Measurements from ENCODE around the gene CLTRN. TPM values are rescaled to one million over a fixed set of nuclear protein-coding genes. Genes with fewer than 3 reads are reported as not detected.

Gene CLTRN
- total RNA-seq, 1 experiment from 2014 or later = 1.7 TPM

DNA sequence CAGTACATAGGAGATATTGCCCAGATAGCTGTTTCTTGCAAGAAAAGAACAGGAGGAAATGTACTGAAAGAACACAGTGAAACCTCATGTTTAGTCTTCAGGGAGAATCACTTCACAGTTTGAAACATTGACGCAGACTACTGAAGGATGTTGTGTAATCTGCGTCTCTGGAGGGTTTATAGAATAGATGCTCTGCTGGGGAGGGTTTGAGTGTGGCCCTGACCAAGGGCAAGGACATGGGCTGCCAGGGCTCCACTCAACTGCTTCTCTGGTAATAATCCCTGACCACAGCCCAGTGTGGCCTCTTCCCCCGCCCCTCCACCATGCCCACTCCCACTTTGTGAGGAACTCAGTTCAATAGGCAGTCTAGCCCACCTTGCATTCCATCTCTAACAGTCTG, 48.1 kb downstream of the CLTRN start:
- no peaks in the 10 kb centered on the region for H3K27me3 ChIP-seq (replicated peaks; ENCODE audit: control insufficient read depth, insufficient read depth, low read length)
- H3K4me1 Mint-ChIP-seq (ENCODE audit: low read depth, unreplicated experiment) = no peaks in the 10 kb centered on the region
- H3K27me3 Mint-ChIP-seq (ENCODE audit: insufficient read depth, unreplicated experiment) = no peaks in the 10 kb centered on the region
- no peak overlapping the region for H3K4me3 ChIP-seq (ENCODE audit: low read depth, low read length)
- H3K27ac Mint-ChIP-seq (ENCODE audit: unreplicated experiment) = no peak overlapping the region
- DNase-seq = no peak
- TF ChIP-seq, protein P1, sequence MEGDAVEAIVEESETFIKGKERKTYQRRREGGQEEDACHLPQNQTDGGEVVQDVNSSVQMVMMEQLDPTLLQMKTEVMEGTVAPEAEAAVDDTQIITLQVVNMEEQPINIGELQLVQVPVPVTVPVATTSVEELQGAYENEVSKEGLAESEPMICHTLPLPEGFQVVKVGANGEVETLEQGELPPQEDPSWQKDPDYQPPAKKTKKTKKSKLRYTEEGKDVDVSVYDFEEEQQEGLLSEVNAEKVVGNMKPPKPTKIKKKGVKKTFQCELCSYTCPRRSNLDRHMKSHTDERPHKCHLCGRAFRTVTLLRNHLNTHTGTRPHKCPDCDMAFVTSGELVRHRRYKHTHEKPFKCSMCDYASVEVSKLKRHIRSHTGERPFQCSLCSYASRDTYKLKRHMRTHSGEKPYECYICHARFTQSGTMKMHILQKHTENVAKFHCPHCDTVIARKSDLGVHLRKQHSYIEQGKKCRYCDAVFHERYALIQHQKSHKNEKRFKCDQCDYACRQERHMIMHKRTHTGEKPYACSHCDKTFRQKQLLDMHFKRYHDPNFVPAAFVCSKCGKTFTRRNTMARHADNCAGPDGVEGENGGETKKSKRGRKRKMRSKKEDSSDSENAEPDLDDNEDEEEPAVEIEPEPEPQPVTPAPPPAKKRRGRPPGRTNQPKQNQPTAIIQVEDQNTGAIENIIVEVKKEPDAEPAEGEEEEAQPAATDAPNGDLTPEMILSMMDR (IDR thresholded peaks at IDR 0.05; ENCODE audit: insufficient read depth in 1 of 2, low read depth in 1 of 2, low read length in 1 of 2, severe bottlenecking in 1 of 2, unreplicated experiment in 1 of 2) = no peak
- no peaks in the 10 kb centered on the region for H3K36me3 ChIP-seq (ENCODE audit: control insufficient read depth, insufficient read depth, low read length)
- no peak overlapping the region for H3K4me3 Mint-ChIP-seq (ENCODE audit: unreplicated experiment)
- H3K36me3 Mint-ChIP-seq (ENCODE audit: insufficient read depth, unreplicated experiment) = no peaks in the 10 kb centered on the region
- ChIA-PET CTCF (no interaction called here), POLR2A (no interaction called here)
- no peaks in the 10 kb centered on the region for H3K9me3 Mint-ChIP-seq (ENCODE audit: unreplicated experiment)
- H3K4me1 ChIP-seq = peaks cover 9% of the 10 kb centered on the region
- H3K9me3 ChIP-seq = no peaks in the 10 kb centered on the region
- intact Hi-C loops (cut with micrococcal nuclease; ENCODE audit: unreplicated experiment) = no loop called here
- no TSS peak for BruUV-seq (replicated peaks)

DNA sequence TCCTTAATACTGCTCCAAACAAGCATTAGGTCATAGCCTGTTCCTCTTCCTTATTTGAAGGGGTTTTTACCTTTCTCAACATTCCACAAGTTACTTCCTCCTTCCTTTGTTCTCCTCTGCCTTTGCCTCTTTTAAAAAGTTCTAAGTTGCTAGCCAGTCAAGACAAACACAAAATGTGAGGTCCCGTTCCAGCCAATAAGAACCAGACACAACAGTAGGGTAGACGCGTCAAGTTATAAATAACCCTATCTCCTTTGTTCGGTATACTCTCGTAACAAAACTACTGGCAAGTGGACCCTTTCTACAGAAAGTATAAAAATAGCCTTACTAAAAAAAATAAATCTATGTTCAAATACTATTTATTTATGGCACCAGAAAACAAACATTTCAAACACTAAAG, 57.5 kb downstream of the CLTRN start:
- no peaks in the 10 kb centered on the region for H3K27me3 ChIP-seq (replicated peaks; ENCODE audit: control insufficient read depth, insufficient read depth, low read length)
- CTCF ChIA-PET = no interaction called here
- DNase-seq = no peak
- H3K36me3 Mint-ChIP-seq (ENCODE audit: insufficient read depth, unreplicated experiment) = no peaks in the 10 kb centered on the region
- H3K4me1 ChIP-seq = peaks cover 12% of the 10 kb centered on the region; the same call in 1 of the 2 replicates
- peaks cover 13% of the 10 kb centered on the region for H3K4me1 Mint-ChIP-seq (ENCODE audit: low read depth, unreplicated experiment)
- POLR2A ChIA-PET = no interaction called here
- H3K27ac Mint-ChIP-seq (ENCODE audit: unreplicated experiment) = no peak overlapping the region
- no peaks in the 10 kb centered on the region for H3K9me3 ChIP-seq
- intact Hi-C loops (cut with micrococcal nuclease; ENCODE audit: unreplicated experiment) = no loop called here
- no peak overlapping the region for H3K4me3 ChIP-seq (ENCODE audit: low read depth, low read length)
- no peaks in the 10 kb centered on the region for H3K9me3 Mint-ChIP-seq (ENCODE audit: unreplicated experiment)
- no TSS peak for BruUV-seq (replicated peaks)
- H3K27me3 Mint-ChIP-seq (ENCODE audit: insufficient read depth, unreplicated experiment) = no peaks in the 10 kb centered on the region
- TF ChIP-seq, protein P1 (IDR thresholded peaks at IDR 0.05; ENCODE audit: insufficient read depth in 1 of 2, low read depth in 1 of 2, low read length in 1 of 2, severe bottlenecking in 1 of 2, unreplicated experiment in 1 of 2) = no peak
- no peaks in the 10 kb centered on the region for H3K36me3 ChIP-seq (ENCODE audit: control insufficient read depth, insufficient read depth, low read length)
- H3K4me3 Mint-ChIP-seq (ENCODE audit: unreplicated experiment) = no peak overlapping the region

DNA sequence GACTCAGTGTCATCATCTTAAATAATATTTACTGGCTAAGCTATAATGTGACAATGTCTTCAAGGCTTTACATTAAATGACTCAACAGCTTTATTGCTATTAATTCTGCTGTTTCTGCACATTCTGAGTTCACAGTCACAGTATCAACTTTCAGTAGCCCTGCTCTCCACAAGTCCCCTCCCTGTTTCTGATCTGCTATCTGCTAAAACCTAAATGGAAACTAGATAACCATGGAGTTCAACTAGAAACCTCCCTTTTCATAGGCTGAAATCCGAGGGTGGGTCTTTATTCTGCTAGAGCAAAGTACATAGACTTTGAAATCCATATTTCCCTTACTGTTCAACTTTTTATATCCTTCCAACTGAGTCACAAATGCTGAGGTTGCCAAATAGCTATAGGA, 58.5 kb downstream of the CLTRN start:
- Histone ChIP-seq H3K9me3 (no peaks in the 10 kb centered on the region), H3K27me3 (replicated peaks; ENCODE audit: control insufficient read depth, insufficient read depth, low read length) (no peaks in the 10 kb centered on the region), H3K4me3 (ENCODE audit: low read depth, low read length) (no peak overlapping the region), H3K36me3 (ENCODE audit: control insufficient read depth, insufficient read depth, low read length) (no peaks in the 10 kb centered on the region), H3K4me1 (peaks cover 17% of the 10 kb centered on the region; the same call in 1 of the 2 replicates)
- H3K27me3 Mint-ChIP-seq (ENCODE audit: insufficient read depth, unreplicated experiment) = no peaks in the 10 kb centered on the region
- no TSS peak for BruUV-seq (replicated peaks)
- TF ChIP-seq, protein P1 (IDR thresholded peaks at IDR 0.05; ENCODE audit: insufficient read depth in 1 of 2, low read depth in 1 of 2, low read length in 1 of 2, severe bottlenecking in 1 of 2, unreplicated experiment in 1 of 2) = no peak
- CTCF ChIA-PET = no interaction called here
- H3K4me1 Mint-ChIP-seq (ENCODE audit: low read depth, unreplicated experiment) = peaks cover 19% of the 10 kb centered on the region
- H3K36me3 Mint-ChIP-seq (ENCODE audit: insufficient read depth, unreplicated experiment) = no peaks in the 10 kb centered on the region
- intact Hi-C loops (cut with micrococcal nuclease; ENCODE audit: unreplicated experiment) = no loop called here
- POLR2A ChIA-PET = no interaction called here
- H3K27ac Mint-ChIP-seq (ENCODE audit: unreplicated experiment) = no peak overlapping the region
- DNase-seq = no peak
- no peaks in the 10 kb centered on the region for H3K9me3 Mint-ChIP-seq (ENCODE audit: unreplicated experiment)
- H3K4me3 Mint-ChIP-seq (ENCODE audit: unreplicated experiment) = no peak overlapping the region
